ENCODE measurements around the gene CHD6.

Gene CHD6

DNA sequence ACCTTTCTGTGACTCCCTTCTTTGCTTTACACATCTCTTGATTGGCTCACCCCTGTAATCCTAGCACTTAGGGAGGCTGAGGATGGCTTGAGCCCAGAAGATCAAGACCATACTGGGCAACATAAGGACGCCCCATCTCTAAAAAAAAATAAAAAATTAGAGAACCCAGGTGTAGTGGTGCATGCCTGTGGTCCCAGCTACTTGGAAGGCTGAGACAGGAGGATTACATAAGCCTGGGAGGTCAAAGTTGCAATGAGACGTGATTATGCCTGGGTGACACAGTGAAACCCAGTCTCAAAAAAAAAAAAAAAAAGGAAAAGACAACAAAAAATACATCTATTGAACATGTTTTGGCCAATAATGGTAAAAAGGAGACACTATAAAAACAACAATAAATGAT is 37.8 kb downstream of the CHD6 start:
- DNase-seq (ENCODE audit: low read depth), result no peak

DNA sequence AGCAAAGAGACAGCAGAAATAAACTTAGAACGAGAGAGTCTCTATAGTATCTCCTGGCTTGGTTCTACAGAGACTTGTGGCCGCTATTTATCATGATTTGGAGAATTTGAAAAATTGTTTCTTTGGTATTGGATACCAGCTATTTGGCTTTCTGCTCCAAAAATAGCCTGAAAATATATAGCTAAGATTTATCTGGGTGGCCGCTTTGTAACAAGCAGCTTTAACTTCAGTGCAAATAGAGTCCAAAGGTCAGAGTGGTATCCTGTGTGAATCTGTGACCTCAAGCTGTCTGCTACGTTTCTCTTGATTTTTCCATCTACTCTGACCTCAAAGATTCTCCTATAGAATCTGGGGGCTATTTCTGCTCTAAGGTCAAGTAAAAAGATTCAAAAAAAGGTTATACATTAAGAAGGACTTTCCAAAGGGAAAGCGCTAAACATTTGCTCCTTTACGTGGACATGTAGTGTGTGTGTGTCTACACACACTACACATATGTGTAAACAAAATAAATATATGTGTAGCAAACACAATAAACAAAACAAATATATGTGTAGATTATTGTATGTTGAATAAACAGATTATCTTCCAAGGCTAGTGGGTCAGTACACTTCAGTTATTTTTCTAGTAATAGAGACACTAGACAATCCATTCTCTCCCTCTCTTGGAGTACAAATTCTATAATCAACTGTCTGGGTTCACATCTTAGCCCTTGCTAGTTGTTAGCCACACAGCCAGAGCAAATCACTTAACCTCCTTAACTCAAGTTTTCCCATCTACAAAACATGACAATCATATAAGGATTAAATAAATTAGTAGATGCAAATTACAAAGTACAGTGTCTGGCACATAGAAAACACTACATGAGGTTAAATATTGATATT is 40.8 kb downstream of the CHD6 start:
- DNase-seq (ENCODE audit: low read depth), result no peak

DNA sequence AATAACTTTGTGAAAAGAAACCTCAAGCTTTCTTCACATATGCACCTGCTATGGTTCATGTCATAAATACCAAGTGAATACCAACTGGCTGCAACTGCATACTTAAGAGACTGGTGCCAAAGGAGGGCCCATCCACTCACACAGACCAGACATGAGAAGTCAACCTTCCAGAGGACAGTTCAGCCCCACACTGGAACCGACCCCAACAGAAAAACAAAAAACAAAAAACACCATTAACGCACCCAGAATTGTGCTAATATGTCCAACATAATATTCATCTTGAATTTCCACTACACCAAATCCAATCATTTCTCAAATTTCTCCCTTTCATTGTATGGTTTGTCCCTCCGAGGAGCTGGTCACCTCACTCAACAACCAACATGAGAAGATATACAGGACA is 42.8 kb downstream of the CHD6 start:
- DNase-seq (ENCODE audit: low read depth), result no peak

DNA sequence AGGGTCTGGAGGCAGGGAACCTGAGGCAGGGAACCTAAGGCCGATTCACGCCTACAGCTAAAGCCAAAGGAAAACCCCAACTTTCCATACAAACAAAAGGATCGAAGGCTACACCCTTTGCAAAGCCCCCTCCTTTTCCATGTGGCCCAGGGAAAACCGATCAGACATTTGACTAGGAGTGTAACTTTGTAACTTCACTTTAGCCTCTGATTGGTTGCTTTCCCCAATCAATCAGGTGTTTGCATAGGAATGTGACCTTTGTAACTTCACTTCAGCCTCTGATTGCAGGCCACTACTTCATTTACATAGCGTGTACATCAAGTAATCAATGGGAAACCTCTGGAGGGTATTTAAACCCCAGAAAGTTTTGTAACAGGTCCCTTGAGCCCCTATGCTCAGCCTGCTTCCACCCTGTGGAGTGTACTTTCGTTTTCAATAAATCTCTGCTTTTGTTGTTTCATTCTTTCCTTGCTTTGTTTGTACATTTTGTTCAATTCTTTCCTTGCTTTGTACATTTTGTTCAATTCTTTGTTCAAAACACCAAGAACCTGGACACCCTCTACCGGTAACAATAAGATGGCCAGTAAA is 43.3 kb downstream of the CHD6 start:
- no peak for DNase-seq (ENCODE audit: low read depth)

DNA sequence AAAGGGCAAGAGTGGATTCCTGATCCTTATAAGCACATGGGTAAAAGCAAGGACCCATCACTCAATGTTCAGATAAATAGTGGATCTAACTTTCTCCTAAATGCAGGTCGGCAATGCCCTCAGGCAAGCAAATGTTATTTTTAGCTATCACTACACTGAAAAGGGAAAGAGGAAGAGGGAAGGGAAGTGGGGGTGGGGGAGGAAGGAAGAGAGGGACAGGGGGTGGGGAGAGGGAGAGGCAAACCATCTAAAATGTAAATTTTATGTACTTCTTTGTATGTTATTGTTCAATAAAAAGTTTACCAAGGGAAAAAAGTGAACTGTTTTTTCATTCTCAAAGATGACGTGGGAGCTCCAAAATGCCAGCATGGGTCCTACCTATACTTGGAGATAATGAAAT is 44.2 kb downstream of the CHD6 start:
- DNase-seq (ENCODE audit: low read depth), result no peak

DNA sequence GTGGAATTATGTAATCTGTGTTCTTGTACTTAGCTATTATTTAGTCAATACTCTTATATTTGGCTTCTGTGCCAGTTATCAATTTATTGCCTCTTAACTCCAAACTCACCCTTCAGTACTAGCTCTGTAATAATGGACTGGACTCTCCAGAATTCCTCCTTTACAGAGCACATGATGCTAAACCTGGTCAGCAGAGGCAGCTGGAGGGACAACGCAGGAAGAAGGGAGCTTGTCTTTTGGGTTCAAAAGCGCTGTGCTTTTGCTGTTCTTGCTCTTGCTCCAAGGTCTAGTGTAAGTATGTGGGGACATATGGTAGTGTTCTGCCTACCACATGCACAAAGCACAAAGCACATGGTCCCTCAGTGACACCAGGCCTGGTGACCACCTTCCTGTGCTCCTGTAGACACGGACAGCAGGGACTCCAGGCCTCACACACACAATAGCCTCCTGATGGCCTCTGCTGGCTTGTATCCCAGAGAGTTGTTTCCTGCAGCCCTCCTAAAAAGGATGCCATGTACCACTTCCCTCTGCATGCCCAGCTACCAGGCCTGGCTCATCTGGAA is 46.1 kb downstream of the CHD6 start:
- no peak for DNase-seq (ENCODE audit: low read depth)

DNA sequence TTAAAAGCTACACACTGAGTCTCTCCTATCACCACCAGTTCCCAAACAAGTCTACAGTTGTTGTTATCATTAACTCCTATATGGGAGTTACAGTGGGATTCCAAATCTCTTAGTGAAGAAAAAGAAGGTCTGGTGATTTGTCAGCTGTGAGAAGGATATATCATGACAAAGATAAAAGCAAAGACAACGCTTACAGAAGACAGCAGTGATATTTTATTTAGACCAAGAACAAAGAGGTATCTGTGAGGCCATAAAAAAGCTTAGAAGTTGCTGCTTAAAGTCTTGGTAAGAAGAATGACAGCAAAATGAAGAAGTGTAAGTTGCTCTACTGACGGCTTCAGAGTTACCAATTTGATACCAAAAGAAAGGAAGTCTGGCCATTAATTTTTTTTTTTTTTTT is 47.2 kb downstream of the CHD6 start:
- no peak for DNase-seq (ENCODE audit: low read depth)

DNA sequence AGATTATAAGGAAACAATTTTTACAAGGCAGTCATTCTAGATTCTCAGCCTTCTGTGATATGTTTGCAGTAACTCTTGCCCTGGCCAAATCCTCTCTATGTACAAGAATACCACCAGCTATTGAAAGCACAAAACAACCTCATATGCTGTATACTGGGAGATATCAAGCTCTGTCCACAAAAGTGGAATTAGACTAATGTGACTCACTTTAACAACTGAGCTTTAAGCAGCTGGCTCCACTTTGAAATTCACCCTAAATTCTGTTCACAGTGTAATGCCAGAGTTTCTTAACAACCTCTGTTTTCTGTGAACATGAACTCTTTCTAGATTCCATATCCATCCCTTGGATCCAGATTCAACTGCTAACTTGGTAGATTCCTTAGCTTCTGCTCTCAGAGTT is 47.6 kb downstream of the CHD6 start:
- DNase-seq (ENCODE audit: low read depth), result no peak

DNA sequence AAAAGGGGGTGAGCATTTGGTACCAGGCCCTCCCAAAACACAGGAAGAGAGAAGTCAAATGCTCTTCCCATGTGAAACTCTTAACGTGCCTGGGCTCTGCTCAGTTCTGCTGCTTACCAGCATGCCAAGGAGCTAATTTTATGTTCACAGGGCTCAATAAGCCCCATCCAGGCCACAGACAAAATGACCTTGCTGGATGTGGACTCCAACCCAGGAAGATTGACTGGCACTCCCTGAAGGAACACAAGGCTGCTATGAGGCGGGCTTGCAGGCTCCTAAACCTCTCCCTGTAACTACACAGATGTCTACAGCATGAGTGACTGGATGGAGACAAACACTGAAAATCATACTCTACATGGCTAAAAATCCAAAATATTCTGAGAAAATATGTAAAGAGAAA is 50.6 kb downstream of the CHD6 start:
- no peak for DNase-seq (ENCODE audit: low read depth)

DNA sequence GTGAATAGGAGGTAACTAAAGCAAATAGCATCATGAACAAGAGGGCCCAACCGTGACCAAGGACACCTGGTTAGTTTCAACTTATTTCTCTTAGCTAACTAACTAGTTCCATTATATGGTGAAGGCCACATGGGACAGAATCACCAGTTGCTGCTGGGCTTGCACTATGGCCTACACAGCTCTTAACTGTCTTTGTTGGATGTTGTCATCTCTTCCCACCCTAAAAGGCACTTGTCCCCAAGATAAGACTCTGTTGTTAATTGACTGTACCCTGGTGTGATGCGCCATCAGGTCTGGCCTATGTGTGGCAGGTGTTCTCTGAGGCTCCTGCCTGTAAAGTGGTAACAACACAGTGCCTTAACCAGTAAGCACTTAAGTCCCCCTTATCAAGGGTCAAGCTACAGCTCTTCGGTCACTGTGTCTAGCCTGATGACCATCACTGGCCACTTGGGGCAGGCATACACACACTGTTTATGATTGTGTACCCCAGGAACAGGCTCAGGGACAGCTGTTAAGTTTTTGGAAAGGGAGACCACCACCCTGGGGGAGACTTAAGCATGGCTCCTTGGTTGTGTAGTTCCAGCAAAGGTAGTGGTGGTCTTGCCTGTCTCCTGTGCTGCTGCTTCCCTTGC is 51.2 kb downstream of the CHD6 start:
- DNase-seq (ENCODE audit: low read depth), result no peak

DNA sequence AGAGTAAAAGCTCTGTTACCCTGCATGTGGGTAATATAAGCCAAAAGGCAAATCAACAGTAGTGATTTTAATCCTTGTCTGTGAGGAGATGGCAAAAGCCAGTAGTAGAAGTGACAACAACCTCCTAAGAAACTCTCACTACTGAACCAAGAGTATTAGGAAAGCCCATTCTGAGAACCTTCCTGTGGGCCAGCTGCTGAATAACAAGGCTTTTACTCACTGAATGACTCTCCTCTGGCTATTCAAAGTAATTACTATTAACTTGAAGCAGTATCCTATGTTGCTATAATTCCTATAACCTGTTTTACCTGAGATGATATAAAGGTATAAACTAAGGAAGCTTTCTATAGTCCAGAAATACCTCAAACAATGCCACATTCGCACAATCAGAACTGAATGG is 55.1 kb downstream of the CHD6 start:
- DNase-seq (ENCODE audit: low read depth), result no peak

DNA sequence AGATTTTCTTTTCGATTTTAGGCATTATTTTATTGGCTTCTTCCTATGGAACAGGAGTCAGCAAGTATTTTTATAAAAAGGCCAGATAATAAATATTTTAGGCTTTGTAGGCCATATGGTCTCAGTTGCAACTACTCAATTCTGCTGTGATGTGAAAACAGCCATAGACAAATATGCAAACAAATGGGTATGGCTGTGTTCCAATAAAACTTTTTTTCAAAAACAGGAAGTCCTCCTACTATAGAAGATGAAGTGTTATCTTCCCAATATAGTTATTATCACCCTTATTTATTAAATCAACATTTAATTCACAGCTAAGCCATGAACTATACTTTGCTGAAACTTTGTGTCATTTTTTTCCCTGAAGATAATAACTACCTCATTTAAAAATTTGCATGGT is 57.2 kb downstream of the CHD6 start:
- no peak for DNase-seq (ENCODE audit: low read depth)

DNA sequence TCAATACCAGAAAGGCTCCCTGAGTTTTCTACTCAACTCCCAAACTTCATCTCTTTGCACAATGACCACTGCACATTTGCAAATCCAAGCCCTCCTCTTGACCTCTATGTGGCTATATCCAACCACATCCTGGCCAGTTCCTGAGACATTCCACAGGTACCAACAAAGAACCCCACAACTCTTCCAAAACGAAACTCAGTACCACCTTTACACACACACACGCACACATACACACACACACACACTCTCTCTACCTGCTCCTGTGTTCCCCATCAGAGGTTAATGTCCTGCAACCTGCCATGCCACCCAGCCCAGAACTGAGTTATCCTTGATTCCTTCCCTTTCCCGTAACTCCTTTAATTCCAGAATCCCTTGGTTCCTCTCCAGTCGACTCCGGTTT is 58.5 kb downstream of the CHD6 start:
- no peak for DNase-seq (ENCODE audit: low read depth)

DNA sequence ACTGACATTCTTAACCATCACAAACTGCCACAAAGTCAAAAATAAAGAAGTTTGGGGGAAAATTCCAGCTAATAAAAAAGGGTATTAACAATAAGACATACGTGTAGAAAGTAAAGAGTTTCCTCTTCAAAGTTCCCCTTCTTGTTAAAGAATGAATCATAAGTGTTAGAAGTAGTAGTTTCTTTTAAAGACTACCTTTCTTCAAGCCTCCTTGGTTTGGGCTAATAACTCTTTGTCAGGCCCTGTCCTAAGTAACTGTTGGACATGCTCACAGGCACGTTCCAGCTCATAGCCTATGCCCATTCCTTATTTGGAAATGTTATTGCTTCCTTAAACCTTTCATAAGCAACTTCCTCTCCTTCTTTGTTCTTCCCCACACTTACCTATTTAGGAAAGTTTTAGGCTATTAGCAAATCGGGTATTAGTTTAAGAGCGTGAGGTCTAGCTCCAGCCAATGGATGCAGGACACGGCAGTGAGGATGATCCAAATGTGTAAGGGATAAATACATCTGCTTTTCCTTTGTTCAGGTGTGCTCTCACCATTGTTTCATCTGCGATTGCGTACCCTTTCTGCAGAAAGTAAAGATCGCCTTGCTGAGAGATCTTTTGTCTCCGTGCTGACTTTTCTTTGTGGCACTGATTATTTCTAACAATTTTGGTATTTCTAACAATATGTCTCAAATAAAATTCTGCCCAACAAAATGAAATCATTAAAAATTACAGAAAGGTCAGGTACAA is 64.9 kb downstream of the CHD6 start:
- DNase-seq (ENCODE audit: low read depth), result no peak

DNA sequence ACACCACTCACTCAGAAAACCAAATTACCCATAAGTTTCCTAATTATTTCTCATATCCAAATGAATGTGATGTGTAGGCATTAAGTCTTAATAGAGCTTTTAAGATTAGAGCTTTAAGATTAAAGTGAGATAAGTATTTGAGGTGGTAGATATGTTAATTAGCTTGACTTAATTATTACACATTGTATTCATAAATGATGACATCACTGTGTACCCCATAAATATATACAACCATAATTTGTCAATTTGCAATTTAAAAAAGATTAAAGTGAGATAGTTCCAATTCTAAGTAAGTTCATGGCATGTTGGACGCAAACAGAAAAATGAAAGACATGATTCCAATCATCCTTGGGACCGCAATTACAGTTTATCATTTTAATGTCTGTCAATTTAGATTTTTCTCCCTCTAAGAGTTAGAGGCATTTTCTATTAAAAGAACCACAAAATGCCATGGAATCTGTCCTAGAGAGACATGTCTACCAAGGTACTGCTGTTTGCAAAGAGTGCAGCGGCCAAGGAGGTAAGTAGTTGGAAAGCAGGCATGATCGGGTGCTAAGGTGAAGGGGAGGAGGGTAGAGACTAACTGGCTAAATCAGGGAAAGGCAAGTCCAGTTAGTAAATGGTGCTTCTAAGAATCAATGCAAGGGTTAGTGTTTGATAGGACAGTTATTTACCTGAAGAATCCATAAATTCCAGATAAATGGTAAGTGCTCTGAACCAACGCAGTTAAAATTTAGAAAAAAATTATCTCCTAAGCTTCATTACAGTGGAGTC is 65.7 kb downstream of the CHD6 start:
- DNase-seq (ENCODE audit: low read depth), result no peak

DNA sequence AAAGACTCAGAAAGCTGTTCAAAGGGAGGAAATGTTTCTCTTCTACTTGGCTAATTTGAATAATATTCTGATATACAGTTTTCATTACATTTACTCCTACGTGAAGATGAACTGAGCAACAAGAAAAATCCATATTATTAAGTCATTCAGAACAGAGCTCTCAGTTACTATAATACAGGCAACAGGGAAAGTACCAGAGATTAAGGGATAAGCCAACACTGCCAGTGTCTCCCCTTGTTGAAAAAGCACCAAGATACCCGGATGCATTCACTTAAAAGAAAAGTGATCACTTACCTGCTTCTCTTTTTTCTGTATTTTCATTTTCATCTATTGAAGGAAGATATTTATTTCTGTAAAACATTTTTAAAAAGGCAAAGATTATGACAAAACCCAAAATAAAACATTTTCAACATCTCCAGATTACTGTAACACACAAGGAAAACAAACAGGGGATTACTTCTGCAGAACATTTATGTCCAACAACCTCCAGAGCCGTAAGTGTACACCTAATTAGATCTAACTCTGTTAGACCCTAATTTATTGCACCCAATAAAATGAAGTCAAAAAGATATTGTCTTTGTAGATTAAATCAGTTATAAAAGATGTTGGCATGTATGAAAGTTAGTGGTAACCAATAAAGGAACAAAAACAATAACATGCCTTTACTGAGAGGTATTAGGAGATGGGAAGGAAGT is 67.0 kb downstream of the CHD6 start:
- no peak for DNase-seq (ENCODE audit: low read depth)

DNA sequence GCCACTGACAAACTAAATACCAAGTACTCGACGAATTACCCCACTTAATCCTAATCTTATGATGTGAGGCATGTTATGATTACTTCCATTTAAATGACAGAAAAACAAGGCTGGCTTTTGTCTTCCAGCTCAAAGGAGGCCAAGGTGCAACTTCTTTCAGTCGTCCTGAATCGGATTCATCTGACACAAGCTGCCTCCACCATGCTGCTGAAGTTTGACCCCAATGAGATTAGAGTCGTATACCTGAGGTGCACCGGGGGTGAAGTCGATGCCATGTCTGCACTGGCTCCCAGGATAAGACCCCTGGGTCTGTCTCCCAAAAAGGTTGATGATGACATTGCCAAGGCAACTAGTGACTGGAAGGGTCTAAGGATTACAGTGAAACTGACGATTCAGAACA is 71.0 kb downstream of the CHD6 start:
- no peak for DNase-seq (ENCODE audit: low read depth)

DNA sequence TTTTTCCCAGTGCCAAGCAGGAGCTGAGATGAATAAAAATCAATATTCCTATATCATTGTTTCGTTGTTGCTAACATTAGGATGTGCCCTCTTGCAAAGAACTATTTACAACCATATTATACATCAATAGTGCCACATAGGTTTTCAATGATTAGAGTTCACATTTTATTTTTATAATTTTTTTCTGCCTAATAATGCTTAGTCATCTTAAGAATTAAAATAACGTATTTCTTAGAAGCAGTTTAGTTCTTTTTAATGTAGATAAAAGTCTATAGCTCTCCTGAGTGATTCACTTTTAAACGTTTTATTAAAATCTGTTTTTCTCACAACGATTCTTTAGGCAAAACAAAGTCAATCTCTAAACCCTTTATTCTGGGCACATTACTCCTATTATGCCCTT is 71.6 kb downstream of the CHD6 start:
- DNase-seq (ENCODE audit: low read depth), result no peak

DNA sequence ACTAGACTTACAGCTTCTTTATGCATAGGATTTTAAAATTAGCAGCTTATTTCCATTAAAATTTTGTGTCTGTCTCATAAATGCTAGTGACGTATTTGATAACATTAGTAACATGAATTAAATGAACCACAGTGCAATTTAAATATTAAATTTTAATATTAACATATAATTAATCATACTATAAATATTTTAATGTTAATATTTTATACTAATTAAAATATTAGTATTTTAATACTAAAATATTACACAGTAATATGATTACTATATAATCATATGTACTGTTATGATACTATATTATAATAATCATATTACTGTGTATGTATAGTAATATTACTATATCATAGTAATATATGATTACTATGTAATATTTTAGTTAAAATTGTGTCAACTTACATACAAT is 73.7 kb downstream of the CHD6 start:
- DNase-seq (ENCODE audit: low read depth), result no peak

DNA sequence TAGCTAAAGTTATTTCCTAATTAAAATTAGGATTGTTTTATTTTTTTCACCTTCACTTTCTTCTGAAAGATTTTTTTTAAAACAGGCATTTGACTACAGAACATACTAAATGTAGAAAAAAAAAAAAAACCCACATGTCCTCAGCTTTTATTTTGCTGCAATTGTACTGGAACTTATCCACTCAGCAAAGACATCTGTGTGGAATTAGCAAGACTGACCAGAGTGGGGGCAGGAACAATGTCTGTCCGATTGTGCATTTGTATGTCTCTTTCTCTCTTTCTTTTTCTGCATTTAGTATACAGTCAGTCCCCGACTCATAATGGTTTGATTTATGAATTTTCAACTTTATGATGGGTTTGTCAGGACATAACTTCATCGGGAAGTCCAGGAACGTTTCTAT is 77.3 kb downstream of the CHD6 start:
- DNase-seq (ENCODE audit: low read depth), result no peak

DNA sequence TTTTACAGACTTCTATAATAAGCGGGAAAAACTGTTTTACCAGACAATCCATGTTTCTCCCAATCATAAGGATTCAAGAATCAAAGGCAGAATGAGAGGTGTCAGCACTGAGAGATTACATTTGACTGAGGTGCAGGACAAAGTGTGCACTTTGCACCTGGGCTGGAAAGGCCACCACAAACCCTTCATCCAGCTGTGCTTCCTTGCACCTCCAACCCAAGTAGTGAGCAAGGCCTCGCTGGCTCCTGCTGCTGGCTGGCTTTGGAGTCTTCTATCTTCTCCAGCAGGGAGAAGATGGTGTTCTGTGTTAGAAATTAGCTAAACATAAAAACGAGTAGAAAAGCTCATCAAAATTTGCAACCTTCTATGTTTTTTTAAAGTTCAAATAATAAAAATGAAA is 77.7 kb downstream of the CHD6 start:
- no peak for DNase-seq (ENCODE audit: low read depth)

All from stimulated activated CD8-positive, alpha-beta memory T cell treated with anti-CD3 and anti-CD28 coated beads, Interleukin-15, amount 100 ng/mL, for 24 hours (primary cell).